Measurements from ENCODE around the gene FBXO46.

Gene FBXO46

DNA sequence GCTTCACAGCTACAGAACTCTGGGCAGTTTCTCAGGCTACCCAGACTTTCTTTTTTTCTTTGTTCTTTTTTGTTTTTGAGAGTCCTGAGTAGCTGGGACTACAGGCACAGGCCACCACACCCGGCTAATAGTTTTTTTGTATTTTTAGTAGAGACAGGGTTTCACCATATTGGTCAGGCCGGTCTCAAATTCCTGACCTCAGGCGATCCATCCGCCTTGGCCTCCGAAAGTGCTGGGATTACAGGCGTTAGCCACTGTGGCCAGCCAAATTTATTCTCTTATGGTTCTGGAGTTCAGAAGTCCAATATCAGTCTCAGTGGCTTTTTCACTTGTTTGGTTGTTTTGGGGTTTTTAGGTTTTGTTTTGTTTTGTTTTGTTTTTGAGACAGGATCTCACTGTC is 14.9 kb upstream of the FBXO46 start:
- no peak for TF ChIP-seq CEBPB (IDR thresholded peaks at IDR 0.05)
- no peak for TF ChIP-seq YY1 (IDR thresholded peaks at IDR 0.05; ENCODE audit: low read depth)
- TF ChIP-seq, protein P1, sequence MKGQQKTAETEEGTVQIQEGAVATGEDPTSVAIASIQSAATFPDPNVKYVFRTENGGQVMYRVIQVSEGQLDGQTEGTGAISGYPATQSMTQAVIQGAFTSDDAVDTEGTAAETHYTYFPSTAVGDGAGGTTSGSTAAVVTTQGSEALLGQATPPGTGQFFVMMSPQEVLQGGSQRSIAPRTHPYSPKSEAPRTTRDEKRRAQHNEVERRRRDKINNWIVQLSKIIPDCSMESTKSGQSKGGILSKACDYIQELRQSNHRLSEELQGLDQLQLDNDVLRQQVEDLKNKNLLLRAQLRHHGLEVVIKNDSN (IDR thresholded peaks at IDR 0.05), result no peak
- TF ChIP-seq TCF12 (IDR thresholded peaks at IDR 0.05; ENCODE audit: low read depth), result no peak
- no peak for TF ChIP-seq TAF1 (IDR thresholded peaks at IDR 0.05; ENCODE audit: low read depth)
- TF ChIP-seq FOXM1 (IDR thresholded peaks at IDR 0.05; ENCODE audit: borderline replicate concordance, low read depth), result no peak
- no peak for TF ChIP-seq EP300 (IDR thresholded peaks at IDR 0.05; ENCODE audit: borderline replicate concordance)
- no peak for TF ChIP-seq CREB1 (IDR thresholded peaks at IDR 0.05; ENCODE audit: low read depth)
- TF ChIP-seq TEAD4 (IDR thresholded peaks at IDR 0.05), result no peak

DNA sequence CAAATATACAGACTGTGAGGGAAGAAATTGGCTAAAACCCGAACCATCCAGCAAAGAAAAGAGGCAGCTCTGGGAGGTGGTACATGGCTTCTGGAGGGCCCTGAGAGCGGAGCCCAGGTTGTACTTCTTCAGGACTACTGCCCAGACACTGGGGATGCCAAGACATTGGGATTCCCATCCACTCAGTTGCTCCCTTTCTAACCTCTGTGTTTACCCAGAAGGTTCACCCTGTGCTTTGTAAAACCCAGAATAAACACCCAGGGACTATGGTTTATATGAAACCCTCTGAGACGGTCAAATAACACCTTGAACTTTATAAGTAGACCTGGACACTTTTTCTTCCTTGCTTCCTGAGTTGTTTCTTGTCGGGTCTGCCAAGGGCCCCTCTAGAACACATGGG is 12.3 kb upstream of the FBXO46 start:
- TF ChIP-seq RAD21 (IDR thresholded peaks at IDR 0.05; ENCODE audit: low read depth) (no peak), TEAD4 (IDR thresholded peaks at IDR 0.05) (no peak), CREB1 (IDR thresholded peaks at IDR 0.05; ENCODE audit: low read depth) (no peak), EP300 (IDR thresholded peaks at IDR 0.05; ENCODE audit: borderline replicate concordance) (no peak), CEBPB (IDR thresholded peaks at IDR 0.05) (no peak), FOXM1 (IDR thresholded peaks at IDR 0.05; ENCODE audit: borderline replicate concordance, low read depth) (no peak), NFIC (IDR thresholded peaks at IDR 0.05) (no peak), ZBTB7A (IDR thresholded peaks at IDR 0.05; ENCODE audit: low read depth) (no peak), EGR1 (IDR thresholded peaks at IDR 0.05) (no peak), TAF1 (IDR thresholded peaks at IDR 0.05; ENCODE audit: low read depth) (no peak)
- TF ChIP-seq, protein P2, sequence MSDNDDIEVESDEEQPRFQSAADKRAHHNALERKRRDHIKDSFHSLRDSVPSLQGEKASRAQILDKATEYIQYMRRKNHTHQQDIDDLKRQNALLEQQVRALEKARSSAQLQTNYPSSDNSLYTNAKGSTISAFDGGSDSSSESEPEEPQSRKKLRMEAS (IDR thresholded peaks at IDR 0.05), result no peak
- TF ChIP-seq, protein P3, sequence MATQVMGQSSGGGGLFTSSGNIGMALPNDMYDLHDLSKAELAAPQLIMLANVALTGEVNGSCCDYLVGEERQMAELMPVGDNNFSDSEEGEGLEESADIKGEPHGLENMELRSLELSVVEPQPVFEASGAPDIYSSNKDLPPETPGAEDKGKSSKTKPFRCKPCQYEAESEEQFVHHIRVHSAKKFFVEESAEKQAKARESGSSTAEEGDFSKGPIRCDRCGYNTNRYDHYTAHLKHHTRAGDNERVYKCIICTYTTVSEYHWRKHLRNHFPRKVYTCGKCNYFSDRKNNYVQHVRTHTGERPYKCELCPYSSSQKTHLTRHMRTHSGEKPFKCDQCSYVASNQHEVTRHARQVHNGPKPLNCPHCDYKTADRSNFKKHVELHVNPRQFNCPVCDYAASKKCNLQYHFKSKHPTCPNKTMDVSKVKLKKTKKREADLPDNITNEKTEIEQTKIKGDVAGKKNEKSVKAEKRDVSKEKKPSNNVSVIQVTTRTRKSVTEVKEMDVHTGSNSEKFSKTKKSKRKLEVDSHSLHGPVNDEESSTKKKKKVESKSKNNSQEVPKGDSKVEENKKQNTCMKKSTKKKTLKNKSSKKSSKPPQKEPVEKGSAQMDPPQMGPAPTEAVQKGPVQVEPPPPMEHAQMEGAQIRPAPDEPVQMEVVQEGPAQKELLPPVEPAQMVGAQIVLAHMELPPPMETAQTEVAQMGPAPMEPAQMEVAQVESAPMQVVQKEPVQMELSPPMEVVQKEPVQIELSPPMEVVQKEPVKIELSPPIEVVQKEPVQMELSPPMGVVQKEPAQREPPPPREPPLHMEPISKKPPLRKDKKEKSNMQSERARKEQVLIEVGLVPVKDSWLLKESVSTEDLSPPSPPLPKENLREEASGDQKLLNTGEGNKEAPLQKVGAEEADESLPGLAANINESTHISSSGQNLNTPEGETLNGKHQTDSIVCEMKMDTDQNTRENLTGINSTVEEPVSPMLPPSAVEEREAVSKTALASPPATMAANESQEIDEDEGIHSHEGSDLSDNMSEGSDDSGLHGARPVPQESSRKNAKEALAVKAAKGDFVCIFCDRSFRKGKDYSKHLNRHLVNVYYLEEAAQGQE (IDR thresholded peaks at IDR 0.05; ENCODE audit: low read depth), result no peak

DNA sequence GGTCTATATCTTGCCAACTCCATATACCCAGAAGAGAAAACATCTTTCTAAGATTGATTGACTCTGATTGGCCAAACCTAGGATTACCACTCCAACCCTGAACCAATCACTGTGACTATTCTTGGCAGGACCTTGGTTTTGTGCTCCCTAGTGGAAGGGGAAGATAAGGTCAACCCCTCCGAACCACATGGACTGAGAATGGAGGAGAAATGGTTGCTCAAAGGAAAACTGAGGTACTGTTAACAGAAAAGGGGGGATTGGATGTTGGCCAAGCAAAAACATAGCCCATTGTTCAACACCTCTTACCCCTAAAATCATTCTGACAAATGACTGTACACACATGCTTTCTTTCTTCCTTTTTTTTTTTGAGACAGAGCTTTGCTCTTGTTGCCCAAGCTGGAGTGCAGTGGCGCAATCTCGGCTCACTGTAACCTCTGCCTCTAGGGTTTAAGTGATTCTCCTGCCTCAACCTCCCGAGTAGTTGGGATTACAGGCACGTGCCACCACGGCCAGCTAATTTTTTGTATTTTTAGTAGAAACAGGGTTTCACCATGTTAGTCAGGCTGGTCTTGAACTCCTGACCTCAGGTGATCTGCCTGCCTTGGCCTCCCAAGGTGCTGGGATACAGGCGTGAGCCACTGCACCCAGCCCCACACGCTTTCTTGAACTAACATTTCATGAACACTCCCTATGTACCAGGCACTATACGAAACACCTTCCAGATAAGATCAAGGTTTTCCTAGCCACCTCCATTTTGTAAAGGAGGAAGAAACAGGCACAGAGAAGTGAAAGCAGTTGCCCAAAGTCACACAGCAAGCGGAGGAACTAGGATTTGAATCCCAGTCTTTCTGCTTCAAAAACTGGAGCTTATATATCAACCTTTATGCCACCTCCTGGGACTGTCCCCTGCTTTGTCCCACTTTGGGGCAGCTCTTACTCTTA is 9.1 kb upstream of the FBXO46 start:
- no peak for TF ChIP-seq EP300 (IDR thresholded peaks at IDR 0.05; ENCODE audit: borderline replicate concordance)
- TF ChIP-seq ZBTB7A (IDR thresholded peaks at IDR 0.05; ENCODE audit: low read depth), result no peak
- no peak for TF ChIP-seq YY1 (IDR thresholded peaks at IDR 0.05; ENCODE audit: low read depth)
- TF ChIP-seq EGR1 (IDR thresholded peaks at IDR 0.05), result no peak
- TF ChIP-seq TCF12 (IDR thresholded peaks at IDR 0.05; ENCODE audit: low read depth), result no peak
- no peak for TF ChIP-seq TEAD4 (IDR thresholded peaks at IDR 0.05)
- TF ChIP-seq, protein P2 (IDR thresholded peaks at IDR 0.05), result no peak
- TF ChIP-seq, protein P1 (IDR thresholded peaks at IDR 0.05), result no peak
- no peak for TF ChIP-seq FOXM1 (IDR thresholded peaks at IDR 0.05; ENCODE audit: borderline replicate concordance, low read depth)
- TF ChIP-seq TAF1 (IDR thresholded peaks at IDR 0.05; ENCODE audit: low read depth), result no peak
- TF ChIP-seq CREB1 (IDR thresholded peaks at IDR 0.05; ENCODE audit: low read depth), result no peak
- TF ChIP-seq CEBPB (IDR thresholded peaks at IDR 0.05), result no peak
- TF ChIP-seq, protein P3 (IDR thresholded peaks at IDR 0.05; ENCODE audit: low read depth), result no peak
- TF ChIP-seq RAD21 (IDR thresholded peaks at IDR 0.05; ENCODE audit: low read depth), result no peak

DNA sequence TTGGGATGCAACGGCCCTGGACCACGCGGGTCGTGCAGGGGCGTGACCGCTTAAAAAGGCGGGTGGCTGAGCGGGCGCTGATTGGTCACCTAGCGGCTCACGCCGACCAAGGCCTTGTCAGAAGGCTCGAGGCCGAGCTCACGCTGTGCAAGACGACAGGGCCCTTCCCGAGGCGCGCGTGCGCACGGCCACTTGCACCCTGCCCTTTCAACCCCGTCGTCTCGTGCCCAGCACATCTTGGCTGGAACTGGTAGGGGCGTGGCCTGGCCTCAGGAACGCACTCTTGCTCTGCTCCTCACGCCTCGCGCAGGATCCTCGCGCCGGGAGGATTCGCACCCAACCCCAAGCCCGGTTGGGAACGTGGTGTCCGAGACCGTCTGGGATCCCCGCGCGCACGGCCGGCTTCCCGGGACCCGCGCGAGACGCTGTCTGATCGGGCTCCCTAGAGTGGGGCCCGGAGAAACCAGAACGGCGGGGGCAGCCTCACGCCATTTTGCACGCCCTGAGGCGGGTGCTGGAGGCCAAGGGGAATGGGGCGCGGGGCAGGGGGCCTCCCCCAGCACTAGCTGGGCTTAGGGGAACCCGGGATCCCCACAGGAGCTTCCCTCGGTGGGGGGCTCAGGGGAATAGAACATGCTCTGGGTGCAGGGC is 2.6 kb upstream of the FBXO46 start, which contains the start of gene MEIOSIN:
Gene MEIOSIN (plus strand): TSS at position 280 of the 651 bp plus-strand sequence. CDS start 1,938 bp downstream, outside the sequence.
- no peak for TF ChIP-seq CEBPB (IDR thresholded peaks at IDR 0.05)
- TF ChIP-seq, protein P3 (IDR thresholded peaks at IDR 0.05; ENCODE audit: low read depth), result no peak

Data from Ishikawa (cell line).